ENCODE measurements around the gene ALOXE3.
"Not testable (repeated sequence)": the region's sequence is repeated elsewhere in the genome, so short reads cannot be mapped to it uniquely, and the experiment has no call there.

Gene ALOXE3

GRCh38 chr17:8067806-8068205, 50.5 kb downstream of the ALOXE3 start:
- DNase-seq: no peak

GRCh38 chr17:8066841-8067775, 51.2 kb downstream of the ALOXE3 start:
- peak; percentile 29 for DNase-seq

GRCh38 chr17:8064561-8065019, 53.7 kb downstream of the ALOXE3 start:
- DNase-seq: no peak

DNA sequence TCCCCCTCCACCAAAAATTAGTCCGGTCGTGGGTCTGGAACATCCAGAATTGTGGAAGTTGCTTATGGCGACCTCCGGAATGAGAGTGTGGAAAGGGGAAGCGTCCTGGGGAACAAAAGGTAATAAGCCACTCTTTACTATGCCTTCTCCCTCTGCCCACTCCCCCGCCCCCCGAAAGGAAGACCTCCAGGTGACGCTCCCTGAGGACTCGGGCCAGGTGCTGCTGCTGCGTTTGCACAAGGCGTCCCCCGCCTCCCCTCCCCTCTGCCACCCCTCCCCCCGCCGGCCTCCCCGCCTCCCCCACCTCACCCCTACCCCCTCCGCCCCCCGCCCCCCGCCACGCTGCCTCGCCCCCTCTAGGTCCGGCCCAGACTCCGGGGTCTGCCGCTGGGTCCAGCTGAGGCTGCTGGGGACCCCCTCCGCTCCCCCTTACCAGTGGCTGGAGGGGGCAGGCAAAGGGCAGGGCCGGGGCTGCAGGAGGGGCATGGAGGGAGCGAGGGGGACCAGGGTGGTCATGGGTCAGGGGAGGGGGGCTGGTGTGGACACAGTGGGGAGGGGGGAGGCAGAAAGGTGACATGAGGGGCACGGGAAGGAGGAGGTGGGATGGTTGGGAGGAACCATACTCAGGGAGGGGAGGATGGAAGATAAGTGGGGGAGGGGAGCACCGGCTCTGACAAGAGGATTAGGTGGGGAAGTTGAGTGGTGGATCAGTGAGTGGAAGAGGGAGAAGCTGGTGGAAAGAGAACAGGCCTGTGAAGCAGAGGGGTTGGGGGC, 54.4 kb downstream of the ALOXE3 start:
- DNase-seq: no peak

- DNase-seq: no peak
Measured at GRCh38 chr17:8062807-8063483, 55.4 kb downstream of the ALOXE3 start.

GRCh38 chr17:8062435-8062806, 55.9 kb downstream of the ALOXE3 start:
- DNase-seq: no peak

GRCh38 chr17:8061851-8062250, 56.5 kb downstream of the ALOXE3 start:
- DNase-seq: not testable (repeated sequence)

DNA sequence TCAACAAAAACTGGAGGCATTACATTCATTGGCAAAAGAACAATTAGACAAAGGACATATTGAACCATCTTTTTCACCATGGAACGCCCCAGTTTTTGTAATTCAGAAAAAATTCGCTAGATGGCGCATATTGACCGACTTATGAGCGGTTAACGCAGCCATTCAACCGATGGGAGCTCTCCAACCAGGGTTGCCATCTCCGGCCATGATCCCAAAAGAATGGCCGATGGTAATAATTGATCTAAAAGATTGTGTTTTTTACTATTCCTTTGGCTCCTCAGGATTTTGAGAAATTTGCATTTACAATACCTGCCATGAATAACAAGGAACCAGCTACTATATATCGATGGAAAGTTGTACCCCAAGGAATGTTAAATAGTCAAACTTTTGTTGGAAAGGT, 58.0 kb downstream of the ALOXE3 start:
- DNase-seq: peak; percentile 89

GRCh38 chr17:8059131-8059530, 59.2 kb downstream of the ALOXE3 start:
- DNase-seq: peak; percentile 24

GRCh38 chr17:8057691-8058114, 60.6 kb downstream of the ALOXE3 start:
- peak; percentile 94 for DNase-seq

DNA sequence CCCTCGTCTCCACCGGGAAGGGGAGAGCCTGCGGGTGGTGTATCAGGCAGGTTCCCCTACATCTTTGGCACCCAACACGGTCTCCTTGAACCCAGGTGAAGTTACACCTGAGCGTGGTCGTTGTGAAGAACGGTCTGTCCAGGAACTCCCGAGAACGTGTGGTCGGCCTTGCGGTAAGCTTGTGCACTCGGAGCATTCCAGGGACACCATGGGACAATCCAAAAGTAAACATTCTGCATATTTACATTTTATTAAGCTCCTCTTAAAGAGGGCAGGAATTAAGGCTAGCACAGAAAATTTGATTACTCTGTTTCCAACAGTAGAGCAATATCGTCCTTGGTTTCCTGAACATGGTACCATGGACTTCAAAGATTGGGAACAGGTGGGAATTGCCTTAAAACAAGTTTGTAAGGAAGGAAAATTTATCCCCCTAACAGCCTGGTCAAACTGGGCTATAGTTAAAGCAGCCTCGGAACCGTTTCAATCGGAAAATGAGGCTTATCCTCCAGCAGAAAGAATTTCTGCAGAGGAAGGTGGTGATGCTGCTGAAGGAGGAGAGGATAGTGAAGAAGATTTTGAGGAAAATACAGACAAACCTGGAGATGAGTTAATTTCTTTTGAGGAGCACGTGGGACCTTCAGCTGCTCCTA, 61.2 kb downstream of the ALOXE3 start:
- DNase-seq: peak; percentile 40

- peak; percentile 47 for DNase-seq
Measured at GRCh38 chr17:8056232-8056975, 61.9 kb downstream of the ALOXE3 start.

DNA sequence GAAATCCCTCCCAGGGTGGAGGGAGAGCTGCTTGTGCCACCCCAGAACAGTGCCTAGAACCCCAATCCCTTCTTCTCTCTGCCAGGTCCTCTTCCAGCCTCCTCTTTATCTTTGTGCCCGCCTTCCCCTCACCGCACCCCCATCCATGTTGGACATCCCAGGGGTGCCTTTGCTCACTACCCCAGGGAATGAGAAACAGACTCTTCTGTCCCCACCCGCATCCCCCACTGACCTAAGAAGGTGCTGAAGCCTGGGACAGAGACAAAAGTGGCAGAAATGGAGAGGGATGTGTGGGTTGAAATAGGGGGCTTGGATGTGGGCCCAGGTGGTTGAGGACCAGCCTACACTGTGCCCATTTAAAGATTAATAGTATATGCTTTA, 62.5 kb downstream of the ALOXE3 start:
- DNase-seq: no peak

- no peak for DNase-seq
Measured at GRCh38 chr17:8053600-8053999, 64.7 kb downstream of the ALOXE3 start.

- no peak for DNase-seq
Measured at GRCh38 chr17:8052256-8053252, 65.8 kb downstream of the ALOXE3 start.

GRCh38 chr17:8051831-8052230, 66.5 kb downstream of the ALOXE3 start:
- DNase-seq: no peak

DNA sequence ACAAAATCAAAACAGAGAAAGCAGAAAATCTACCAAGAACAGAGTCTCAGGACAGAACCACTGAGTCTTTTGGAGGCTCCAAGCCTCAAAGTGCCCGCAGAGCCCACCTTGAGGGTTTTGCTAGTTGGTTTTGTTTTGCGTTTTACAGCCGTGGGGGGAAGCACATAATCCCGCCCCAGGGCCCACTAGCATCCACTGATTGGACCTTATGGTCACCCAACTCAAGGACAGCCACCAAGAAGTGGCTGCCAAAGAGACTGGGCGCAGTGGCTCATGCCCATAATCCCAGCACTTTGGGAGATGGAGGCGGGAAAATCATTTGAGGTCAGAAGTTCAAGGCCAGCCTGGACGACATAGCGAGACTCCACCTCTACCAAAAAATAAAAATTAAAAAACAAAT, 69.6 kb downstream of the ALOXE3 start:
- no peak for DNase-seq

DNA sequence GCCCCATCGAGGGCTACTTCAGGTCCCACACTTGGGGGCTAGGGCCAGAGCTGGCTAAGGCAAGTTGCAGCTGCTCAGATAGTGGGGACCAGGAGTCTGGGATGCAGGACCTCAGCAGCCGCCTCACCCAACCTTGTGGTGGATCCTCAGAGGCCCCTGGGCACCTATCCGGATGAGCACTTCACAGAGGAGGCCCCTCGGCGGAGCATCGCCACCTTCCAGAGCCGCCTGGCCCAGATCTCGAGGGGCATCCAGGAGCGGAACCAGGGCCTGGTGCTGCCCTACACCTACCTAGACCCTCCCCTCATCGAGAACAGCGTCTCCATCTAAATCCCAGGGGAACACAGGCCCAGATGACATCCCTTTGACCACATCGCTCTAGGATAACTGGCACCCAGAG, 70.1 kb downstream of the ALOXE3 start:
- DNase-seq: no peak

DNA sequence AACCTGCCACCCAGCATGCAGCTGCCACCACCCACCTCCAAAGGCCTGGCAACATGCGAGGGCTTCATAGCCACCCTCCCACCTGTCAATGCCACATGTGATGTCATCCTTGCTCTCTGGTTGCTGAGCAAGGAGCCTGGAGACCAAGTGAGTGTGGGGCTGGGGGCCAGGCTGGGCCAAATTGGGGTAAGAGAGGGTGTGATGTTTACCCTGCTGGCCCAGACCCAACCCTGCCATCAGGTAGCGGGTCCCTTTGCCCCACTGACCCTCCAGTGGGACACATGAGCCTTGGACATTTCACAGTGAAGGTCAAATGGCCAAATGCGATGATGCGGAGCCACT, 70.6 kb downstream of the ALOXE3 start:
- DNase-seq: no peak

DNA sequence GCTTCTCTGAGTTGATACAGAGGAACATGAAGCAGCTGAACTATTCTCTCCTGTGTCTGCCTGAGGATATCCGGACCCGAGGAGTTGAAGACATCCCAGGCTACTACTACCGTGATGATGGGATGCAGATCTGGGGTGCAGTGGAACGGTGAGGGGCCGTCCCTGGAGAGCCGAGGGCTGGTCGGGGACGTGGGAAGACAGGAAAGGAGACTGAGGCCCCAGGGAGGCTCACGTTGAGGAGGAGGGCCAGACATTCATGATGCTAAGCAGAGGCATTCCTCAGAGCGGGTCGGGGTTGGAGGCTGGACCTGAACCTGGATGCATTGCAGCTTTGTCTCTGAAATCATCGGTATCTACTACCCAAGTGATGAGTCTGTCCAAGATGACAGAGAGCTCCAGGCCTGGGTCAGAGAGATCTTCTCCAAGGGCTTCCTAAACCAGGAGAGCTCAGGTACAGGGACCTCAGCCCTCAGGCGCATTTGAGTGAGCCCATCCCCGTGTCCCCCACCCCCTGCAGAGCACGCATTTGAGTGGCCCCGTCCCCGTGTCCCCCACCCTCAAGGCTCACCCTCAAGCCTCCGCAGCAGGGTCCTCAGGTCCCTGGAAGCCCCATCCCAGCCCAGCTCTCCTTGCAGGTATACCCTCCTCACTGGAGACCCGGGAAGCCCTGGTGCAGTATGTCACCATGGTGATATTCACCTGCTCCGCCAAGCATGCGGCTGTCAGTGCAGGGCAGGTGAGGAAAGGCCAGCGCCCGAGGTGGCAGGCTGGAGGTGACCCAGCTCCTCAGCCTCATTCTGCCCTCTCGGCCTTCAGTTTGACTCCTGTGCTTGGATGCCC, 71.2 kb downstream of the ALOXE3 start:
- DNase-seq: no peak

Data from DMS53 (cell line).